ENCODE results near the gene C22orf31. TPM values are rescaled to one million over a fixed set of nuclear protein-coding genes. Genes with fewer than 3 reads are reported as not detected.

Gene C22orf31
- polyA plus RNA-seq, 2 of the 4 experiments (the other 2 are of a cell fraction): not detected

GRCh38 chr22:29050457-29050856 is 11.2 kb downstream of the C22orf31 start:
- Histone ChIP-seq H3K4me2 (no peak overlapping the region), H3K4me3 (no peak overlapping the region), H3K9me3 (no peaks in the 10 kb centered on the region), H3K4me1 (no peaks in the 10 kb centered on the region), H3K27ac (no peak overlapping the region)
- ATAC-seq (no peak), FAIRE-seq (no peak), DNase-seq (ENCODE audit: low read depth in 1 of 2, low spot score in 1 of 2) (no peak)
- 95% methylated on average over 13 of the region's 24 CpGs for WGBS (ENCODE audit: missing lambda C conversion rate)
- no peak for TF ChIP-seq HOXA7 (CRISPR knock-in tag; IDR thresholded peaks at IDR 0.05)
- no peak for TF ChIP-seq SMC3 (IDR thresholded peaks at IDR 0.05)
- TF ChIP-seq ZC3H11A (IDR thresholded peaks at IDR 0.05): no peak
- no peak for TF ChIP-seq EP300 (IDR thresholded peaks at IDR 0.05)
- TF ChIP-seq NFE2L2 (conservative IDR thresholded peaks at IDR 0.05; ENCODE audit: low read length): no peak
- CTCF ChIA-PET: no interaction called here
- POLR2A ChIA-PET: no interaction called here

DNA sequence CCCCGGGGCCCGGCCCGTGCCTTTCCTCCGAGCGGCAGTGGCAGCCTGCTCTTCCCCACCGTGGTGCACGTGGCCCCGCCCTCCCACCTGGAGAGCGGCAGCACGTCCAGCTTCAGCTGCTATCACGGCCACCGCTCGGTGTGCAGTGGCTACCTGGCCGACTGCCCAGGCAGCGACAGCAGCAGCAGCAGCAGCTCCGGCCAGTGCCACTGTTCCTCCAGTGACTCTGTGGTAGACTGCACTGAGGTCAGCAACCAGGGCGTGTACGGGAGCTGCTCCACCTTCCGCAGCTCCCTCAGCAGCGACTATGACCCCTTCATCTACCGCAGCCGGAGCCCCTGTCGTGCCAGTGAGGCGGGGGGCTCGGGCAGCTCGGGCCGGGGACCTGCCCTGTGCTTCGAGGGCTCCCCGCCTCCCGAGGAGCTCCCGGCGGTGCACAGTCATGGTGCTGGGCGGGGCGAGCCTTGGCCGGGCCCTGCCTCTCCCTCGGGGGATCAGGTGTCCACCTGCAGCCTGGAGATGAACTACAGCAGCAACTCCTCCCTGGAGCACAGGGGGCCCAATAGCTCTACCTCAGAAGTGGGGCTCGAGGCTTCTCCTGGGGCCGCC is 11.9 kb downstream of the C22orf31 start:
- WGBS (ENCODE audit: missing lambda C conversion rate): 94% methylated on average over 19 of the region's 38 CpGs
- Histone ChIP-seq H3K27ac (no peak overlapping the region), H3K4me2 (no peak overlapping the region), H3K4me3 (no peak overlapping the region), H3K4me1 (peaks cover 5% of the 10 kb centered on the region), H3K9me3 (no peaks in the 10 kb centered on the region)
- no peak for TF ChIP-seq PBX3 (IDR thresholded peaks at IDR 0.05)
- TF ChIP-seq ATOH8 (CRISPR knock-in tag; IDR thresholded peaks at IDR 0.05; ENCODE audit: low read depth): no peak
- no peak for TF ChIP-seq RCOR1 (IDR thresholded peaks at IDR 0.05; ENCODE audit: low read depth, low read length)
- no peak for TF ChIP-seq SREBF2 (IDR thresholded peaks at IDR 0.05)
- no peak for TF ChIP-seq NR3C1 (IDR thresholded peaks at IDR 0.05)
- no peak for TF ChIP-seq HOXA7 (CRISPR knock-in tag; IDR thresholded peaks at IDR 0.05)
- no peak for TF ChIP-seq GATA3 (IDR thresholded peaks at IDR 0.05; ENCODE audit: borderline replicate concordance)
- no peak for TF ChIP-seq JUN (IDR thresholded peaks at IDR 0.05)
- no peak for TF ChIP-seq RNF2 (IDR thresholded peaks at IDR 0.05; ENCODE audit: borderline replicate concordance, low read depth)
- no peak for TF ChIP-seq ZNF302 (CRISPR knock-in tag; IDR thresholded peaks at IDR 0.05)
- TF ChIP-seq, protein P1, sequence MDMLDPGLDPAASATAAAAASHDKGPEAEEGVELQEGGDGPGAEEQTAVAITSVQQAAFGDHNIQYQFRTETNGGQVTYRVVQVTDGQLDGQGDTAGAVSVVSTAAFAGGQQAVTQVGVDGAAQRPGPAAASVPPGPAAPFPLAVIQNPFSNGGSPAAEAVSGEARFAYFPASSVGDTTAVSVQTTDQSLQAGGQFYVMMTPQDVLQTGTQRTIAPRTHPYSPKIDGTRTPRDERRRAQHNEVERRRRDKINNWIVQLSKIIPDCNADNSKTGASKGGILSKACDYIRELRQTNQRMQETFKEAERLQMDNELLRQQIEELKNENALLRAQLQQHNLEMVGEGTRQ (IDR thresholded peaks at IDR 0.05): no peak
- ChIA-PET CTCF (interaction anchor here (1.3 kb wide), 1 partner anchor 9 kb away, joined by 10 read pairs; no protein-coding TSS in a partner anchor), POLR2A (no interaction called here)
- no peak for DNase-seq (ENCODE audit: low read depth in 1 of 2, low spot score in 1 of 2)
- no peak for FAIRE-seq
- no peak for ATAC-seq

DNA sequence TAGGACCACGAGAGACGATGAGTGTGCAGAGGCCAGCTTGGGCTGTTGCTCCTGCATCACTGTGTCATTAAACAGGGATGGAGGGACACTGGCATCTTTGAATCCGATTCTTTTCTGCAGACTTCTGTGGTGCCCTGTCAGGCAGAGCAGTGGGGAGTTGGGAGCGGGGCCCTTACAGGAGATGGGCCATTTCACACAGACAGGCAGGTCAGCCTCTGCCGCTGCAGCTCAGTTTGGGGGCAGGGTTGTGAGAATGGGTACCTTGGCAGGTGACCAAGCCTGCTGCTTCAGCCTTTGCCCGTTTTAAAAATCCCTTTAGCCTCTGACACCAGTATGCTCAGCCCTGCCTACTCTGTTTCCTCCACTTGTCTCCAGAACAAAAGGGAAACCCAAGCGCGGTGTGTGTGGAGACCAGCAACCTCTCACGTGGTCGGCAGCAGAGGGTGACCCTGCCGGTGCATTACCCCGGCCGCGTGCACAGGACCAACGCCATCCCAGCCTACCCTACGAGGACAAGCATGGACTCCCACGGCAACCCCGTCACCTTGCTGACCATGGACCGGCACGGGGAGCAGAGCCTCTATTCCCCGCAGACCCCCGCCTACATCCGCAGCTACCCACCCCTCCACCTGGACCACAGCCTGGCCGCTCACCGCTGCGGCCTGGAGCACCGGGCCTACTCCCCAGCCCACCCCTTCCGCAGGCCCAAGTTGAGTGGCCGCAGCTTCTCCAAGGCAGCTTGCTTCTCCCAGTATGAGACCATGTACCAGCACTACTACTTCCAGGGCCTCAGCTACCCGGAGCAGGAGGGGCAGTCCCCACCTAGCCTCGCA is 12.6 kb downstream of the C22orf31 start:
- 92% methylated on average over 20 of the region's 31 CpGs for WGBS (ENCODE audit: missing lambda C conversion rate)
- H3K4me2 ChIP-seq: no peak overlapping the region
- DNase-seq (ENCODE audit: low read depth in 1 of 2, low spot score in 1 of 2) (no peak), FAIRE-seq (no peak), ATAC-seq (no peak)
- no peak overlapping the region for H3K4me3 ChIP-seq
- ChIA-PET CTCF (interaction anchor here (1.1 to 1.3 kb wide), 2 partner anchors 8 to 9 kb away, joined by 3 to 10 read pairs; no protein-coding TSS in a partner anchor), POLR2A (no interaction called here)
- no peaks in the 10 kb centered on the region for H3K9me3 ChIP-seq
- H3K27ac ChIP-seq: no peak overlapping the region
- peaks cover 12% of the 10 kb centered on the region for H3K4me1 ChIP-seq
- TF ChIP-seq FOSB (CRISPR knock-in tag; IDR thresholded peaks at IDR 0.05): no peak
- TF ChIP-seq CHD2 (IDR thresholded peaks at IDR 0.05; ENCODE audit: low read length, partially characterized antibody): no peak
- TF ChIP-seq TP53 (CRISPR knock-in tag; IDR thresholded peaks at IDR 0.05): no peak
- TF ChIP-seq MAZ (IDR thresholded peaks at IDR 0.05; ENCODE audit: borderline replicate concordance, low read depth, low read length): no peak
- TF ChIP-seq ATOH8 (CRISPR knock-in tag; IDR thresholded peaks at IDR 0.05; ENCODE audit: low read depth): no peak
- TF ChIP-seq, protein P2, sequence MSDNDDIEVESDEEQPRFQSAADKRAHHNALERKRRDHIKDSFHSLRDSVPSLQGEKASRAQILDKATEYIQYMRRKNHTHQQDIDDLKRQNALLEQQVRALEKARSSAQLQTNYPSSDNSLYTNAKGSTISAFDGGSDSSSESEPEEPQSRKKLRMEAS (IDR thresholded peaks at IDR 0.05): no peak
- TF ChIP-seq HMGXB4 (CRISPR knock-in tag; IDR thresholded peaks at IDR 0.05; ENCODE audit: borderline replicate concordance): no peak
- no peak for TF ChIP-seq RARB (CRISPR knock-in tag; IDR thresholded peaks at IDR 0.05)
- TF ChIP-seq NR3C1 (IDR thresholded peaks at IDR 0.05): no peak
- no peak for TF ChIP-seq RCOR1 (IDR thresholded peaks at IDR 0.05; ENCODE audit: low read depth, low read length)
- TF ChIP-seq RAD21 (conservative IDR thresholded peaks at IDR 0.05 in 1 of 2, IDR thresholded peaks at IDR 0.05 in 1 of 2): no peak
- no peak for TF ChIP-seq KDM5A (IDR thresholded peaks at IDR 0.05)
- no peak for TF ChIP-seq JUN (IDR thresholded peaks at IDR 0.05)
- no peak for TF ChIP-seq FOXS1 (CRISPR knock-in tag; IDR thresholded peaks at IDR 0.05)
- no peak for TF ChIP-seq TFCP2L1 (CRISPR knock-in tag; IDR thresholded peaks at IDR 0.05)

Measured in A549 (cell line).